OCI-LY1 (cell line): ENCODE data around the gene DLEC1.
"Not testable (repeated sequence)": the region's sequence is repeated elsewhere in the genome, so short reads cannot be mapped to it uniquely, and the experiment has no call there.

Experiments
- H2AFZ ChIP-seq: fragments of 200-600 bp; sonication (generic), shearing (Covaris generic); 2 replicates; pipeline ENCODE4 v1.6.0; 2014; ENCODE audit warnings: antibody characterized with exemption, mild to moderate bottlenecking, low read length
- H3F3A ChIP-seq: fragments of 200-600 bp; sonication (generic), shearing (Covaris generic); 2 replicates; pipeline ENCODE4 v1.6.0; 2014; ENCODE audit warnings: mild to moderate bottlenecking, antibody characterized with exemption, low read length, moderate library complexity; ENCODE audit not compliant: insufficient read depth
- H3K27ac ChIP-seq: fragments of 200-600 bp; sonication (generic); 2 replicates; pipeline ENCODE4 v1.5.1; 2014; ENCODE audit warnings: low read length, mixed run types, mild to moderate bottlenecking, low read depth; ENCODE audit not compliant: poor library complexity, severe bottlenecking
- H3K27me3 ChIP-seq: fragments of 200-600 bp; sonication (generic); 2 replicates; pipeline ENCODE4 v1.6.0; 2014; ENCODE audit warnings: antibody characterized with exemption, mild to moderate bottlenecking, low read length, moderate library complexity; ENCODE audit not compliant: insufficient read depth
- H3K36me3 ChIP-seq: fragments of 200-600 bp; sonication (generic); 2 replicates; pipeline ENCODE4 v1.6.1; 2014; ENCODE audit warnings: mild to moderate bottlenecking, antibody characterized with exemption, low read length, moderate library complexity, mixed read lengths; ENCODE audit not compliant: insufficient read depth
- H3K4me1 ChIP-seq: fragments of 200-600 bp; sonication (generic); 2 replicates; pipeline ENCODE4 v1.5.1; 2014; ENCODE audit warnings: mild to moderate bottlenecking, low read length, moderate library complexity; ENCODE audit not compliant: insufficient read depth, severe bottlenecking
- H3K4me2 ChIP-seq: fragments of 200-600 bp; sonication (generic), shearing (Covaris generic); 2 replicates; pipeline ENCODE4 v1.6.1; 2014; ENCODE audit warnings: low read length
- H3K4me3 ChIP-seq: fragments of 200-600 bp; sonication (generic); 2 replicates; pipeline ENCODE4 v1.5.1; 2014; ENCODE audit warnings: low read length, low read depth, mild to moderate bottlenecking, mixed read lengths; ENCODE audit not compliant: poor library complexity, severe bottlenecking
- H3K79me2 ChIP-seq: fragments of 200-600 bp; shearing (Covaris generic); 2 replicates; pipeline ENCODE4 v1.6.1; 2016; ENCODE audit warnings: mixed run types, low read length, mixed read lengths; ENCODE audit not compliant: insufficient read depth
- H3K9ac ChIP-seq: fragments of 200-600 bp; sonication (generic), shearing (Covaris generic); 2 replicates; pipeline ENCODE4 v1.6.1; 2014; ENCODE audit warnings: mild to moderate bottlenecking, low read length, mixed read lengths
- H3K9me2 ChIP-seq: fragments of 200-600 bp; sonication (generic), shearing (Covaris generic); 2 replicates; pipeline ENCODE4 v1.6.1; 2014; ENCODE audit warnings: low read depth, mild to moderate bottlenecking, low read length, mixed read lengths
- H3K9me3 ChIP-seq: fragments of 200-600 bp; shearing (Covaris generic); 2 replicates; pipeline ENCODE4 v1.6.1; 2014; ENCODE audit warnings: low read length, mixed read lengths
- H4K20me1 ChIP-seq: fragments of 200-600 bp; sonication (generic), shearing (Covaris generic); 2 replicates; pipeline ENCODE4 v1.6.0; 2016; ENCODE audit warnings: mild to moderate bottlenecking, low read length; ENCODE audit not compliant: insufficient read depth
- EZH2 ChIP-seq: fragments of 200-600 bp; sonication (generic), shearing (Covaris generic); IDR thresholded peaks from 2 replicates; pipeline ENCODE4 v1.8.0; 2017; ENCODE audit warnings: borderline replicate concordance, mixed run types, mild to moderate bottlenecking, antibody characterized with exemption, low read length, moderate library complexity, mixed read lengths
- TF ChIP-seq, protein P1 (sequence below): fragments of 200-600 bp; sonication (generic), shearing (Covaris generic); IDR thresholded peaks from 2 replicates; pipeline ENCODE4 v1.5.1; 2017; ENCODE audit warnings: mild to moderate bottlenecking, antibody characterized with exemption, low read length, moderate library complexity, mixed read lengths

The DLEC1 gene

DNA sequence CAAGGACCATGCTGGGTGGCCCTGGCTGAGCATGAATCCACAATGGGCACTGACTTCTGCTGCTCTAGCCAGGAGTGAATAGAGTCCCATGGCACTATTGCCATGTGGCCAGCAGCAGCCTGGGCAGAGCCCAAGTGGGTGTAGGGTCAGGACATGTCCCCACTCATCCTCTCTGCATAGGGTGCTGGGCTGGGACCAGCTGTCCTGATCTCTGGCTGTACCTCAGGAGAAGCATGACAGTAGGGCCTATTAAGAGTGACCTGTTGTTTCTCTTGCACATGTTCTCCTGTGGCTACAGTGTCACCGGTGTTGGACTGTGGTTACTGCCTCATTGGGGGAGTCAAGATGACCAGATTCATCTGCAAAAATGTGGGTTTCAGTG lies 46.9 kb downstream of the DLEC1 start:
- no peaks in the 10 kb centered on the region for H3K79me2 ChIP-seq

DNA sequence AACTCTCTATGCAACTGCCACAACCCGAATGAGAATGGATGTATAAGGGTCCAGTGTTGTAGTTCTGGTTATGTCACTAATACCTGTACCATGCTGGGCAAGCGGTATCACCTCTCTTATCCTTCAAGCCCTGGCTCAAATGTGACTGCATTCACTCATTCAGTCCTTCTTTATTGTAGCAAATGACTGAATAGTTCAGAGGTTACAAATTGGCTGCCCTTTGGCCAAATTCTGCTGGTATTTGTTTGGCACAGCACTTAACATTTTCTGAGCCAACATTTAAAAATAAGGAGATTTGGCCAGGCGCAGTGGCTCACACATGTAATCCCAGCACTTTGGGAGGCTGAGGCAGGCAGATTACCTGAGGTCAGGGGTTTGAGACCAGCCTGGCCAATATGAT lies 47.5 kb downstream of the DLEC1 start:
- H3K27me3 ChIP-seq, result no peaks in the 10 kb centered on the region
- no peak overlapping the region for H2AFZ ChIP-seq
- H3K4me2 ChIP-seq, result no peak overlapping the region
- H3K9me3 ChIP-seq, result peaks cover 5% of the 10 kb centered on the region; the same call in 1 of the 2 replicates
- no peak overlapping the region for H3K27ac ChIP-seq
- H3K79me2 ChIP-seq, result no peaks in the 10 kb centered on the region
- H3F3A ChIP-seq, result peaks cover 6% of the 10 kb centered on the region
- no peak overlapping the region for H3K4me3 ChIP-seq
- no peaks in the 10 kb centered on the region for H3K9me2 ChIP-seq
- H3K4me1 ChIP-seq, result no peaks in the 10 kb centered on the region
- H3K36me3 ChIP-seq, result no peaks in the 10 kb centered on the region
- TF ChIP-seq, protein P1, sequence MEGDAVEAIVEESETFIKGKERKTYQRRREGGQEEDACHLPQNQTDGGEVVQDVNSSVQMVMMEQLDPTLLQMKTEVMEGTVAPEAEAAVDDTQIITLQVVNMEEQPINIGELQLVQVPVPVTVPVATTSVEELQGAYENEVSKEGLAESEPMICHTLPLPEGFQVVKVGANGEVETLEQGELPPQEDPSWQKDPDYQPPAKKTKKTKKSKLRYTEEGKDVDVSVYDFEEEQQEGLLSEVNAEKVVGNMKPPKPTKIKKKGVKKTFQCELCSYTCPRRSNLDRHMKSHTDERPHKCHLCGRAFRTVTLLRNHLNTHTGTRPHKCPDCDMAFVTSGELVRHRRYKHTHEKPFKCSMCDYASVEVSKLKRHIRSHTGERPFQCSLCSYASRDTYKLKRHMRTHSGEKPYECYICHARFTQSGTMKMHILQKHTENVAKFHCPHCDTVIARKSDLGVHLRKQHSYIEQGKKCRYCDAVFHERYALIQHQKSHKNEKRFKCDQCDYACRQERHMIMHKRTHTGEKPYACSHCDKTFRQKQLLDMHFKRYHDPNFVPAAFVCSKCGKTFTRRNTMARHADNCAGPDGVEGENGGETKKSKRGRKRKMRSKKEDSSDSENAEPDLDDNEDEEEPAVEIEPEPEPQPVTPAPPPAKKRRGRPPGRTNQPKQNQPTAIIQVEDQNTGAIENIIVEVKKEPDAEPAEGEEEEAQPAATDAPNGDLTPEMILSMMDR, result no peak
- no peak for TF ChIP-seq EZH2
- no peak overlapping the region for H3K9ac ChIP-seq
- no peaks in the 10 kb centered on the region for H4K20me1 ChIP-seq

More for the DNA sequence above, 46.9 kb downstream of the DLEC1 start:
- Histone ChIP-seq H2AFZ (no peak overlapping the region), H4K20me1 (no peaks in the 10 kb centered on the region), H3K9ac (no peak overlapping the region), H3K27ac (no peak overlapping the region), H3K4me1 (no peaks in the 10 kb centered on the region), H3K9me3 (peaks cover 5% of the 10 kb centered on the region; the same call in 1 of the 2 replicates), H3K4me3 (no peak overlapping the region), H3K36me3 (no peaks in the 10 kb centered on the region), H3K9me2 (no peaks in the 10 kb centered on the region), H3K27me3 (no peaks in the 10 kb centered on the region), H3F3A (peaks cover 6% of the 10 kb centered on the region), H3K4me2 (no peak overlapping the region)
- TF ChIP-seq EZH2, result no peak
- TF ChIP-seq, protein P1, result no peak

DNA sequence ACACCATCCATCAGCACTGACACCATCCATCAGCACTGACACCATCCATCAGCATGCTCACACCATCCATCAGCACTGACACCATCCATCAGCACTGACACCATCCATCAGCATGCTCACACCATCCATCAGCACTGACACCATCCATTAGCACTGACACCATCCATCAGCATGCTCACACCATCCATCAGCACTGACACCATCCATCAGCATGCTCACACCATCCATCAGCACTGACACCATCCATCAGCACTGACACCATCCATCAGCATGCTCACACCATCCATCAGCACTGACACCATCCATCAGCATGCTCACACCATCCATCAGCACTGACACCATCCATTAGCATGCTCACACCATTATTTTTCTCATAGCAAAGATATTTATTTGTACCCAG lies 48.3 kb downstream of the DLEC1 start:
- not testable (repeated sequence) for H3K4me2 ChIP-seq, H4K20me1 ChIP-seq, H3K4me3 ChIP-seq, H3K79me2 ChIP-seq, H3K4me1 ChIP-seq, H3K27me3 ChIP-seq, H3F3A ChIP-seq, H3K9me2 ChIP-seq, H3K9ac ChIP-seq, H2AFZ ChIP-seq, H3K36me3 ChIP-seq, H3K9me3 ChIP-seq, H3K27ac ChIP-seq
